ENCODE results near the gene DCLK2. TPM values are rescaled to one million over a fixed set of nuclear protein-coding genes. Genes with fewer than 3 reads are reported as not detected.
A peak's percentile ranks its signal among the peaks of the same experiment; 100 is the strongest.

Gene DCLK2
- total and polyA plus RNA-seq, 12 donors, result 4.1 to 33.4 (median 16.7) TPM

- 38 to 40% methylated on average over 4 of the region's 4 CpGs for WGBS, 2 donors
- Histone ChIP-seq H3K4me3 (no peak overlapping the region), H3K27me3 (no peaks in the 10 kb centered on the region), H3K4me1 (peaks cover 0 to 54% (median 28%) of the 10 kb centered on the region in 9 donors), H3K9me3 (no peaks in the 10 kb centered on the region), H3K27ac (peak overlapping the region in 1 of 10 donors; percentile 18), H3K36me3 (no peaks in the 10 kb centered on the region)
- intact Hi-C loops (cut with DNase I), result loop anchor here in 5 of 10 donors (2.0 to 10.0 kb wide), 5 partner anchors 125 to 200 kb away; partner anchors contain the start of gene DCLK2 (in 4 of the 5)
- DNase-seq (no peak), ATAC-seq (no peak)
- no peak for TF ChIP-seq CTCF (IDR thresholded peaks at IDR 0.05)
Measured at GRCh38 chr4:150206954-150207353, 128.7 kb downstream of the DCLK2 start.

DNA sequence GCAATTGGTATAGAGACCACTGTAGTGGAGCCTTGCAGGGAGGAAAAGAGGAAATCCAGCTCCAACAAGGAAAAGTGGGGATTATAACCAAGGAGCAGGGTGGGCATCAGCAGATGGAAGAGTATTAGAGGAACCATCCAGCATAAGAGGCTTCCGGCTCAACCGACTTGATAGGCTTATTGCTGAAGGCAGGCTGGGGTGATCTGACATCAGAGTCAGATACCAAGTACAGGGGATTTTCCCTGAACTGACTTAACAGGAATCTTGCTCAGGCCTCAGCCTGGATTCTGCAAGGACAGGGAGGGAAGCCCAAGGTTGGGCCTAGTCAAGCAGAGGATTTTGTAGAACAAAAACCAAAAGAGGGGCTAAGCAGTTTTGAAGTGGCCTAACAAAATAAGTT, 129.6 kb downstream of the DCLK2 start:
- TF ChIP-seq CTCF (IDR thresholded peaks at IDR 0.05), result no peak
- intact Hi-C loops (cut with DNase I), result loop anchor here in 8 of 10 donors (2.0 to 10.0 kb wide), 8 partner anchors 126 to 201 kb away; partner anchors contain the start of gene DCLK2 (in 4 of the 8)
- Histone ChIP-seq H3K27me3 (no peaks in the 10 kb centered on the region), H3K9me3 (no peaks in the 10 kb centered on the region), H3K4me3 (no peak overlapping the region), H3K4me1 (peaks cover 0 to 62% (median 32%) of the 10 kb centered on the region in 9 donors), H3K36me3 (no peaks in the 10 kb centered on the region), H3K27ac (no peak overlapping the region)
- no peak for ATAC-seq
- no peak for DNase-seq
- 93 to 94% methylated on average over 2 of the region's 2 CpGs for WGBS, 2 donors

GRCh38 chr4:150209140-150209829, 131.0 kb downstream of the DCLK2 start:
- ATAC-seq (peak; percentile 70 to 86 (median 80)), DNase-seq (peak; percentile 60 to 73)
- H3K27me3 ChIP-seq, result no peaks in the 10 kb centered on the region
- peak; percentile 23 to 76 (median 67) for TF ChIP-seq CTCF (IDR thresholded peaks at IDR 0.05)
- no peaks in the 10 kb centered on the region for H3K36me3 ChIP-seq
- peak overlapping the region in 1 of 10 donors; percentile 21 for H3K27ac ChIP-seq
- no peak overlapping the region for H3K4me3 ChIP-seq
- peaks cover 0 to 66% (median 32%) of the 10 kb centered on the region in 9 donors for H3K4me1 ChIP-seq
- H3K9me3 ChIP-seq, result no peaks in the 10 kb centered on the region
- WGBS, 2 donors, result 74 to 77% methylated on average over 6 of the region's 6 CpGs
- intact Hi-C loops (cut with DNase I), result loop anchor here in 9 of 10 donors (1.0 to 10.0 kb wide), 9 partner anchors 127 to 202 kb away; partner anchors contain the start of gene DCLK2 (in 3 of the 9)

DNA sequence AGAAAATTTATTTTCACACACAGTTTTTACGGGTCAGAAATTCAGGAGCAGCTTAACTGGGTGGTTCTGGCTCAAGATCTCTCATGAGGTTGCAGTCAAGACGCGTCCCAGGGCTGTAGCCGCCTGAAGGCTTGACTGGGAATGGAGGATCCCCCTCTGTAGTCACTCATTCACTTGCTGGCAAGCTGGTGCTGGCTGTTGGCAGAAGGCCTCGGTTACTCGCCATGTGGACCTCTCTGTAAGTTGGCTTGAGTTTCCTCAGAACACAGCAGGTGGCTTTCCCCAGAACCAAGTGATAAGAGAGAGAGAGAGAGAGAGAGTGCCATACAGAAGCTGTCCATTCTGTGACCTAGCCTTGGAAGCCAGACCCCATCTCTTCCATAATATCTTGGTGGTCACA, 132.8 kb downstream of the DCLK2 start:
- H3K4me3 ChIP-seq, result no peak overlapping the region
- no peaks in the 10 kb centered on the region for H3K36me3 ChIP-seq
- peaks cover 0 to 62% (median 31%) of the 10 kb centered on the region in 9 donors for H3K4me1 ChIP-seq
- no peak for TF ChIP-seq CTCF (IDR thresholded peaks at IDR 0.05)
- H3K9me3 ChIP-seq, result no peaks in the 10 kb centered on the region
- no peaks in the 10 kb centered on the region for H3K27me3 ChIP-seq
- WGBS, 2 donors, result 64 to 76% methylated on average over 6 of the region's 6 CpGs
- ATAC-seq, result peak in 3 of 8 donors; percentile 8 to 45 (median 28)
- H3K27ac ChIP-seq, result no peak overlapping the region
- no peak for DNase-seq
- intact Hi-C loops (cut with DNase I), result loop anchor here in 3 of 10 donors (10.0 kb wide), 2 partner anchors 136 to 196 kb away; partner anchors contain the start of gene DCLK2 (in 1 of the 3)

Measured in heart right ventricle (tissue), 16 donors.